H1 (cell line): ENCODE measurements around the gene MUC4. TPM values are rescaled to one million over a fixed set of nuclear protein-coding genes. Genes with fewer than 3 reads are reported as not detected.

Source experiments
- CTCF ChIA-PET: fragments of 300-600 bp; sonication (Branson Sonifier 250); formaldehyde crosslinking; loops from one replicate; lab custom pipeline; 2021; ENCODE audit not compliant: partially characterized antibody; lab: Charles Lee
- POLR2A ChIA-PET: fragments of 300-600 bp; sonication (Branson Sonifier 250); formaldehyde crosslinking; loops from one replicate; lab custom pipeline; 2021; ENCODE audit warnings: inconsistent platforms; ENCODE audit not compliant: partially characterized antibody; lab: Charles Lee
- DNase-seq, 2 experiments: peaks; one replicate each; pipeline versions ENCODE4 v3.0.0 to v3.0.0-alpha.2; 2010 to 2022; ENCODE audit warnings: low spot score in 2 of 2, low read depth in 1 of 2, mixed read lengths in 1 of 2
- FAIRE-seq: peaks from 2 replicates; lab custom pipeline; 2011; peaks lifted over from hg19 to GRCh38; lab: Jason Lieb, UNC
- H2AFZ ChIP-seq: 2 replicates; pipeline ENCODE4 v1.8.1; 2012; ENCODE audit warnings: low read length, inconsistent platforms
- H2AK5ac ChIP-seq: 2 replicates; pipeline ENCODE4 v1.6.1; 2013; ENCODE audit warnings: low read depth, low read length
- H2BK120ac ChIP-seq: replicated peaks from 2 replicates; pipeline ENCODE3; 2013; ENCODE audit warnings: low read depth, low read length, inconsistent platforms
- H2BK12ac ChIP-seq: 2 replicates; pipeline ENCODE4 v1.6.1; 2013; ENCODE audit warnings: low read depth, low read length
- H2BK15ac ChIP-seq: 2 replicates; pipeline ENCODE4 v1.6.1; 2013; ENCODE audit warnings: low read length
- H2BK20ac ChIP-seq: 2 replicates; pipeline ENCODE4 v1.6.1; 2013; ENCODE audit warnings: low read length
- H2BK5ac ChIP-seq: 2 replicates; pipeline ENCODE4 v1.6.1; 2013; ENCODE audit warnings: low read depth, low read length
- H3K14ac ChIP-seq: 2 replicates; pipeline ENCODE4 v1.6.1; 2013; ENCODE audit warnings: inconsistent platforms; ENCODE audit not compliant: insufficient read length
- H3K18ac ChIP-seq: 2 replicates; pipeline ENCODE4 v1.6.1; 2013; ENCODE audit warnings: low read length; ENCODE audit errors: extremely low read depth
- H3K23ac ChIP-seq: 2 replicates; pipeline ENCODE4 v1.6.1; 2013; ENCODE audit warnings: inconsistent platforms; ENCODE audit not compliant: insufficient read length
- H3K23me2 ChIP-seq: 2 replicates; pipeline ENCODE4 v1.6.1; 2013; ENCODE audit warnings: low read depth, low read length
- H3K27ac ChIP-seq: 2 replicates; pipeline ENCODE4 v1.6.1; 2011; ENCODE audit warnings: low read depth, low read length, inconsistent platforms
- H3K27me3 ChIP-seq, 4 experiments: replicated peaks in 1 of 4; 1 replicate in 1 of 4; 2 replicates in 3 of 4; pipeline versions ENCODE4 v1.6.1 to v1.8.1; 2011 to 2013; ENCODE audit warnings: low read length in 3 of 4, mild to moderate bottlenecking in 3 of 4, inconsistent platforms in 2 of 4, mixed read lengths in 2 of 4, moderate library complexity in 1 of 4; ENCODE audit not compliant: control insufficient read depth in 3 of 4, insufficient read depth in 3 of 4; ENCODE audit errors: extremely low read depth in 1 of 4
- H3K36me3 ChIP-seq, 4 experiments: 2 replicates each; pipeline versions ENCODE4 v1.6.1 to v1.8.1; 2011 to 2013; ENCODE audit warnings: mild to moderate bottlenecking in 4 of 4, low read length in 3 of 4, moderate library complexity in 2 of 4, control low read depth in 1 of 4, inconsistent platforms in 1 of 4; ENCODE audit not compliant: insufficient read depth in 4 of 4, control insufficient read depth in 2 of 4
- H3K4ac ChIP-seq: replicated peaks from 2 replicates; pipeline ENCODE3; 2013; ENCODE audit warnings: low read length, low read depth, mixed read lengths, inconsistent platforms; ENCODE audit not compliant: insufficient read length
- H3K4me1 ChIP-seq, 4 experiments: replicated peaks in 1 of 4; 1 replicate in 1 of 4; 2 replicates in 3 of 4; pipeline versions ENCODE4 v1.6.1 to v1.8.1; 2011 to 2013; ENCODE audit warnings: low read length in 3 of 4, inconsistent platforms in 2 of 4, mixed read lengths in 1 of 4; ENCODE audit not compliant: insufficient read depth in 4 of 4, control insufficient read depth in 3 of 4
- H3K4me2 ChIP-seq, 2 experiments: 2 replicates each; pipeline versions ENCODE4 v1.6.1 to v1.8.1; 2011 to 2013; ENCODE audit warnings: low read depth in 2 of 2, low read length in 2 of 2, control low read depth in 1 of 2, inconsistent platforms in 1 of 2, mild to moderate bottlenecking in 1 of 2; ENCODE audit not compliant: insufficient read depth in 1 of 2
- H3K4me3 ChIP-seq, 4 experiments: fragments of 200-600, 300-600 bp in 1 of 4; sonication (generic), shearing (Covaris generic), sonication (Bioruptor Twin) in 1 of 4; 2 replicates each; pipeline versions ENCODE4 v1.5.1 to v1.8.1; 2011 to 2016; ENCODE audit warnings: low read length in 4 of 4, low read depth in 3 of 4, control low read depth in 2 of 4, inconsistent platforms in 2 of 4, mild to moderate bottlenecking in 2 of 4, mixed read lengths in 1 of 4, moderate library complexity in 1 of 4; ENCODE audit not compliant: insufficient read depth in 2 of 4; ENCODE audit errors: extremely low read depth in 1 of 4
- H3K56ac ChIP-seq: replicated peaks from 2 replicates; pipeline ENCODE3; 2013; ENCODE audit warnings: low read depth, mild to moderate bottlenecking, mixed read lengths, low read length, inconsistent platforms; ENCODE audit not compliant: insufficient read length
- H3K79me1 ChIP-seq: 2 replicates; pipeline ENCODE4 v1.6.1; 2013; ENCODE audit warnings: low read depth, low read length, control low read depth
- H3K79me2 ChIP-seq, 2 experiments: 2 replicates each; pipeline versions ENCODE4 v1.6.1 to v1.8.1; 2012 to 2013; ENCODE audit warnings: low read length in 2 of 2, mild to moderate bottlenecking in 2 of 2, inconsistent platforms in 1 of 2; ENCODE audit not compliant: insufficient read depth in 2 of 2, control insufficient read depth in 1 of 2
- H3K9ac ChIP-seq, 4 experiments: replicated peaks in 1 of 4; 1 replicate in 1 of 4; 2 replicates in 3 of 4; pipeline versions ENCODE4 v1.6.1 to v1.8.1; 2011 to 2013; ENCODE audit warnings: low read depth in 3 of 4, low read length in 3 of 4, control low read depth in 2 of 4, mild to moderate bottlenecking in 2 of 4, moderate library complexity in 2 of 4, inconsistent platforms in 1 of 4; ENCODE audit errors: extremely low read depth in 1 of 4
- H3K9me3 ChIP-seq, 2 experiments: 2 replicates each; pipeline versions ENCODE4 v1.6.1 to v1.8.1; 2012 to 2013; ENCODE audit warnings: mild to moderate bottlenecking in 2 of 2, moderate library complexity in 2 of 2, control low read depth in 1 of 2, inconsistent platforms in 1 of 2, low read depth in 1 of 2, low read length in 1 of 2, mixed read lengths in 1 of 2; ENCODE audit not compliant: insufficient read depth in 2 of 2
- H4K20me1 ChIP-seq, 2 experiments: replicated peaks in 1 of 2; 2 replicates each; pipeline versions ENCODE3 to v1.8.1; 2011 to 2013; ENCODE audit warnings: inconsistent platforms in 2 of 2, low read length in 2 of 2, mild to moderate bottlenecking in 1 of 2; ENCODE audit not compliant: insufficient read depth in 2 of 2, control insufficient read depth in 1 of 2
- H4K5ac ChIP-seq: 2 replicates; pipeline ENCODE4 v1.6.1; 2013; ENCODE audit warnings: low read length, low read depth, mixed read lengths, inconsistent platforms; ENCODE audit not compliant: insufficient read length
- H4K8ac ChIP-seq: 2 replicates; pipeline ENCODE4 v1.8.0; 2013; ENCODE audit warnings: mild to moderate bottlenecking, moderate library complexity, low read length, inconsistent platforms; ENCODE audit not compliant: insufficient read depth; ENCODE audit errors: extremely low read depth
- H4K91ac ChIP-seq: replicated peaks from 2 replicates; pipeline ENCODE3; 2013; ENCODE audit warnings: low read length, mixed read lengths, inconsistent platforms; ENCODE audit not compliant: insufficient read length
- CBX5 ChIP-seq: fragments of 300-800, 300-1000 bp; sonication (generic); IDR thresholded peaks from 2 replicates; pipeline ENCODE4 v1.7.1; 2016; ENCODE audit warnings: antibody characterized with exemption, low read length, low read depth
- GABPA ChIP-seq: IDR thresholded peaks from 2 replicates; pipeline ENCODE4 v1.6.1; 2011; ENCODE audit warnings: mild to moderate bottlenecking, low read length, moderate library complexity, borderline replicate concordance; ENCODE audit not compliant: insufficient read depth
- GTF2F1 ChIP-seq: IDR thresholded peaks from 2 replicates; pipeline ENCODE4 v1.6.1; 2012; ENCODE audit warnings: low read depth, low read length, improper control_type of control experiment, borderline replicate concordance
- RBBP5 ChIP-seq: IDR thresholded peaks from 2 replicates; pipeline ENCODE4 v1.7.1; 2012; ENCODE audit warnings: low read depth, mild to moderate bottlenecking, inconsistent platforms, low read length, moderate library complexity, borderline replicate concordance
- WGBS, 2 experiments: shearing (Covaris generic) in 1 of 2; methylation state at CpG; one replicate each; pipeline versions ENCODE4 v1.1.6 to v1.1.7; 2013 to 2015; ENCODE audit warnings: low lambda C conversion rate in 2 of 2, mixed read lengths in 2 of 2, inconsistent platforms in 1 of 2, low coverage in 1 of 2, missing lambda C conversion rate in 1 of 2; ENCODE audit not compliant: insufficient replicate concordance in 2 of 2, insufficient coverage in 1 of 2, insufficient read length in 1 of 2; ENCODE audit errors: extremely low coverage in 1 of 2, missing lambda C conversion rate in 1 of 2; 5-methylcytosine and 5-hydroxymethylcytosine counted together
- polyA plus RNA-seq, 7 experiments: library from polyadenylated mRNA; depleted of rRNA in 3 of 7; stranded (reverse) in 5 of 7; unstranded in 2 of 7; fragments of >200 nt in 5 of 7; fragments of 200-250 nt in 2 of 7; gene quantifications; 1 replicate in 5 of 7; 2 replicates in 1 of 7; 4 replicates in 1 of 7; pipeline versions ENCODE4 v1.2.1 to v1.2.3, GENCODE V29; 2011 to 2013; ENCODE audit warnings: missing spikeins in 2 of 7, mixed read lengths in 2 of 7
- total RNA-seq: library from RNA; stranded (reverse); fragmentation: NEBNext Ultra II Directional; extraction: Animal tissue kit (Norgen Biotek cat#: 25700); gene quantifications from 2 replicates; pipeline ENCODE4 v1.2.1, GENCODE V29; 2021

The MUC4 gene
- total and polyA plus RNA-seq, 2 of the 8 experiments (the other 6 are each of a cell fraction or from before 2014, with no cell fraction given): 0.89 to 2.0 TPM

DNA sequence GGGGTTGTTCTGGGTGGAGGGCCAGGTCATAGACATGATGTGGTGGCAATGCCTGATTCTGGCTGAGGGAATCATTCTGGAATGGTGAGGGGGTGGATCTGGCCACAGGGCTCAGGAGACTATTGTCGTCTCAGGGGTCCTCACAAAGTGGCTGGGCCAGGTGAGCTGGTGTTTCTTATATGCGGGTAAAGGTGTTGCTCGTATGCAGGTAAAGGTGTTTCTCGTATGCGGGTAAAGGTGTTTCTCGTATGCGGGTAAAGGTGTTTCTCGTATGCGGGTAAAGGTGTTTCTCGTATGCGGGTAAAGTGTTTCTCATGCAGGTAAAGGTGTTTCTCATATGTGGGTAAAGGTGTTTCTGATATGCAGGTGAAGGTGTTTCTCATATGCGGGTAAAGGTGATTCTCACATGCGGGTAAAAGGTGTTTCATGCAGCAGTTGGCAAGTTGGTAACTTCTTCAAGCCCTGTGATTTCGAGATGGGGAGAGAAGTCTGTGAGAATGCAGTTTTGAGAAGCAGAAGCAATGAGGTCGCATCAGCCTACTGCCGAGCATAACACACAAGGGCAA lies 10.5 kb upstream of the MUC4 start:
- Histone ChIP-seq H3K9me3 (no peaks in the 10 kb centered on the region), H3K23ac (no peak overlapping the region), H2AK5ac (no peak overlapping the region; the same call in 1 of the 2 replicates), H3K79me1 (no peaks in the 10 kb centered on the region), H3K4ac (no peak overlapping the region), H3K79me2 (no peaks in the 10 kb centered on the region), H3K14ac (no peak overlapping the region), H2BK12ac (0 out of 2 replicates have a peak overlapping the region, but pooled peaks have one; percentile 60), H4K5ac (no peak overlapping the region), H3K27ac (no peak overlapping the region), H3K23me2 (no peaks in the 10 kb centered on the region), H3K9ac (no peak overlapping the region), H2BK15ac (no peak overlapping the region), H3K4me1 (no peaks in the 10 kb centered on the region; a peak in 1 of 7 replicates), H2BK5ac (no peak overlapping the region), H3K18ac (no peak overlapping the region), H4K91ac (no peak overlapping the region), H2BK20ac (no peak overlapping the region), H2AFZ (no peak overlapping the region), H2BK120ac (no peak overlapping the region), H3K4me3 (no peak overlapping the region), H4K20me1 (no peaks in the 10 kb centered on the region), H3K56ac (no peak overlapping the region), H3K27me3 (no peaks in the 10 kb centered on the region), H3K36me3 (no peaks in the 10 kb centered on the region), H3K4me2 (no peak overlapping the region), H4K8ac (no peak overlapping the region)
- DNase-seq (no peak), FAIRE-seq (no peak)
- 90% methylated on average over 16 of the region's 16 CpGs; no CpG with 5 or more reads in 1 of the 2 experiments for WGBS, 2 experiments
- POLR2A ChIA-PET: interaction anchor here (0.6 to 1.5 kb wide), 3 partner anchors 13 to 88 kb away, joined by 3 to 5 read pairs (median 4); no protein-coding TSS in a partner anchor
- CTCF ChIA-PET: interaction anchor here (0.9 to 2.8 kb wide), 8 partner anchors 17 to 72 kb away, joined by 3 to 18 read pairs (median 3); no protein-coding TSS in a partner anchor
- TF ChIP-seq CBX5 (no peak), RBBP5 (no peak), GABPA (no peak), GTF2F1 (no peak)
